Epithelial cell of esophagus (primary cell): ENCODE measurements around the gene CXorf65.

Experiments used
- DNase-seq: peaks from one replicate; pipeline ENCODE4 v3.0.0; 2010; ENCODE audit warnings: low read depth
- H3K4me3 ChIP-seq: 2 replicates; pipeline ENCODE4 v1.5.1; 2011; ENCODE audit warnings: mild to moderate bottlenecking, low read length, control low read depth
- CTCF ChIP-seq: IDR thresholded peaks from 2 replicates; pipeline ENCODE4 v1.5.1; 2011; ENCODE audit warnings: low read depth, mild to moderate bottlenecking, low read length, control low read depth, inconsistent platforms; ENCODE audit not compliant: insufficient read depth; ENCODE audit errors: missing control alignments

Gene CXorf65

GRCh38 chrX:71098951-71099506 is 7.5 kb downstream of the CXorf65 start:
- no peak for DNase-seq
- no peak for TF ChIP-seq CTCF
- H3K4me3 ChIP-seq: no peak overlapping the region

GRCh38 chrX:71098302-71098701 is 8.2 kb downstream of the CXorf65 start:
- DNase-seq: peak; percentile 44
- peak; percentile 27 for TF ChIP-seq CTCF
- H3K4me3 ChIP-seq: no peak overlapping the region

- no peak for TF ChIP-seq CTCF
- peak overlapping the region; percentile 62 for H3K4me3 ChIP-seq
- no peak for DNase-seq
These were observed 9.8 kb downstream of the CXorf65 start for GRCh38 chrX:71096760-71097032.

GRCh38 chrX:71095981-71096759 is 10.4 kb downstream of the CXorf65 start:
- peak; percentile 39 for DNase-seq
- TF ChIP-seq CTCF: no peak
- H3K4me3 ChIP-seq: peak overlapping the region; percentile 62

- peak; percentile 83 for DNase-seq
- TF ChIP-seq CTCF: no peak
- peak within 1 kb of the TSS; percentile 62 for H3K4me3 ChIP-seq
These were observed 11.0 kb downstream of the CXorf65 start, which contains the start of gene FOXO4 for GRCh38 chrX:71095555-71095980. FOXO4 (plus strand) TSS chrX:71095851; CDS start chrX:71096529, 678 bp downstream.

- no peak for DNase-seq
- H3K4me3 ChIP-seq: peak overlapping the region; percentile 57
- no peak for TF ChIP-seq CTCF
These were observed 11.5 kb downstream of the CXorf65 start for GRCh38 chrX:71095033-71095432.

- no peak overlapping the region for H3K4me3 ChIP-seq
- no peak for TF ChIP-seq CTCF
- DNase-seq: no peak
These were observed 15.3 kb downstream of the CXorf65 start for GRCh38 chrX:71091263-71091662.
